ENCODE results near the gene KHDRBS1. TPM values are rescaled to one million over a fixed set of nuclear protein-coding genes. Genes with fewer than 3 reads are reported as not detected.

KHDRBS1 gene
- total and polyA plus RNA-seq, 2 of the 13 experiments (the other 11 are each of a cell fraction or from before 2014, with no cell fraction given): 25.1 to 39.0 TPM

DNA sequence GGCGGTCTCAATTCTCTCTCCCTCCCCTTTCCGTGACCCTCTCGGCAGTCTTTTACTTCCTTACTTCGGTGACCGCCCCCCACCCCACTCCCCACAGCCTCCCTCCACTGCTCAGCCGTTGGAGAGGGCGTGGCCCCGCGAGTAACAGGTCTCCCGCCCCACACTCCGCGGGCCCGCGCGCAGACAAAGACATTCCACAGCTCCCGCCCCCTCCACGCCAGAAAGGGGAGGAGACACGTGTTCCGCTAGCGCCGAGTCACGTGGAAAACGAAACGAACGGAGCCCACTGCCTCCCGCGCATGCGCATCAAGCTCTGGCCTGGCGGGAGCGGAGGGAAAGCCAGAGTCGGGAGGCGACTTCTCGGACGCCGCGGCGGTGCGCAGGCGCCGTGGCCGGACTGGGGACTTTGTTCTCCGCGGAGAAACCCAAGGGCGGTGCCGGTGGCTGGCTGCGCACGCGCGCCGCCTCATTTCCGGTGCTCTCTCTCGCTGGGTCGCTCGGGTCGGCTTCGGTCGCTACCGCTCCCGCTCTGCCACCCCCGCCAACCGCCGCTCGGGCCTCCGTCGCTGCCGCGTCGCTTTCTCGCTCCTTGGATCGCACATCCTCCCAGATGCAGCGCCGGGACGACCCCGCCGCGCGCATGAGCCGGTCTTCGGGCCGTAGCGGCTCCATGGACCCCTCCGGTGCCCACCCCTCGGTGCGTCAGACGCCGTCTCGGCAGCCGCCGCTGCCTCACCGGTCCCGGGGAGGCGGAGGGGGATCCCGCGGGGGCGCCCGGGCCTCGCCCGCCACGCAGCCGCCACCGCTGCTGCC, at the start of gene KHDRBS1 (continued):
- TF ChIP-seq, protein P1, sequence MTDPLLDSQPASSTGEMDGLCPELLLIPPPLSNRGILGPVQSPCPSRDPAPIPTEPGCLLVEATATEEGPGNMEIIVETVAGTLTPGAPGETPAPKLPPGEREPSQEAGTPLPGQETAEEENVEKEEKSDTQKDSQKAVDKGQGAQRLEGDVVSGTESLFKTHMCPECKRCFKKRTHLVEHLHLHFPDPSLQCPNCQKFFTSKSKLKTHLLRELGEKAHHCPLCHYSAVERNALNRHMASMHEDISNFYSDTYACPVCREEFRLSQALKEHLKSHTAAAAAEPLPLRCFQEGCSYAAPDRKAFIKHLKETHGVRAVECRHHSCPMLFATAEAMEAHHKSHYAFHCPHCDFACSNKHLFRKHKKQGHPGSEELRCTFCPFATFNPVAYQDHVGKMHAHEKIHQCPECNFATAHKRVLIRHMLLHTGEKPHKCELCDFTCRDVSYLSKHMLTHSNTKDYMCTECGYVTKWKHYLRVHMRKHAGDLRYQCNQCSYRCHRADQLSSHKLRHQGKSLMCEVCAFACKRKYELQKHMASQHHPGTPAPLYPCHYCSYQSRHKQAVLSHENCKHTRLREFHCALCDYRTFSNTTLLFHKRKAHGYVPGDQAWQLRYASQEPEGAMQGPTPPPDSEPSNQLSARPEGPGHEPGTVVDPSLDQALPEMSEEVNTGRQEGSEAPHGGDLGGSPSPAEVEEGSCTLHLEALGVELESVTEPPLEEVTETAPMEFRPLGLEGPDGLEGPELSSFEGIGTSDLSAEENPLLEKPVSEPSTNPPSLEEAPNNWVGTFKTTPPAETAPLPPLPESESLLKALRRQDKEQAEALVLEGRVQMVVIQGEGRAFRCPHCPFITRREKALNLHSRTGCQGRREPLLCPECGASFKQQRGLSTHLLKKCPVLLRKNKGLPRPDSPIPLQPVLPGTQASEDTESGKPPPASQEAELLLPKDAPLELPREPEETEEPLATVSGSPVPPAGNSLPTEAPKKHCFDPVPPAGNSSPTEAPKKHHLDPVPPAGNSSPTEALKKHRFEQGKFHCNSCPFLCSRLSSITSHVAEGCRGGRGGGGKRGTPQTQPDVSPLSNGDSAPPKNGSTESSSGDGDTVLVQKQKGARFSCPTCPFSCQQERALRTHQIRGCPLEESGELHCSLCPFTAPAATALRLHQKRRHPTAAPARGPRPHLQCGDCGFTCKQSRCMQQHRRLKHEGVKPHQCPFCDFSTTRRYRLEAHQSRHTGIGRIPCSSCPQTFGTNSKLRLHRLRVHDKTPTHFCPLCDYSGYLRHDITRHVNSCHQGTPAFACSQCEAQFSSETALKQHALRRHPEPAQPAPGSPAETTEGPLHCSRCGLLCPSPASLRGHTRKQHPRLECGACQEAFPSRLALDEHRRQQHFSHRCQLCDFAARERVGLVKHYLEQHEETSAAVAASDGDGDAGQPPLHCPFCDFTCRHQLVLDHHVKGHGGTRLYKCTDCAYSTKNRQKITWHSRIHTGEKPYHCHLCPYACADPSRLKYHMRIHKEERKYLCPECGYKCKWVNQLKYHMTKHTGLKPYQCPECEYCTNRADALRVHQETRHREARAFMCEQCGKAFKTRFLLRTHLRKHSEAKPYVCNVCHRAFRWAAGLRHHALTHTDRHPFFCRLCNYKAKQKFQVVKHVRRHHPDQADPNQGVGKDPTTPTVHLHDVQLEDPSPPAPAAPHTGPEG (CRISPR knock-in tag; IDR thresholded peaks at IDR 0.05): peak; percentile 96
- TF ChIP-seq ZNF33A (CRISPR knock-in tag; IDR thresholded peaks at IDR 0.05; ENCODE audit: borderline replicate concordance) (no peak), ZNF674 (CRISPR knock-in tag; IDR thresholded peaks at IDR 0.05; ENCODE audit: low read depth) (no peak), YEATS4 (CRISPR knock-in tag; IDR thresholded peaks at IDR 0.05; ENCODE audit: borderline replicate concordance) (peak; percentile 72), ZBTB1 (CRISPR knock-in tag; IDR thresholded peaks at IDR 0.05; ENCODE audit: borderline replicate concordance) (no peak), BORCS8-MEF2B (CRISPR knock-in tag; IDR thresholded peaks at IDR 0.05) (peak; percentile 43; the same call in 1 of the 2 replicates), PPARG (CRISPR knock-in tag; conservative IDR thresholded peaks at IDR 0.05) (no peak), ZNF557 (CRISPR knock-in tag; IDR thresholded peaks at IDR 0.05) (peak; percentile 3; the same call in 1 of the 2 replicates), NFIB (CRISPR knock-in tag; IDR thresholded peaks at IDR 0.05; ENCODE audit: borderline replicate concordance) (no peak), CEBPZ (IDR thresholded peaks at IDR 0.05; ENCODE audit: low read length) (no peak), KDM5B (CRISPR knock-in tag; IDR thresholded peaks at IDR 0.05; ENCODE audit: borderline replicate concordance) (peak; percentile 88), ZNF841 (CRISPR knock-in tag; IDR thresholded peaks at IDR 0.05; ENCODE audit: borderline replicate concordance) (no peak; the same call in 1 of the 2 replicates), ZNF432 (CRISPR knock-in tag; IDR thresholded peaks at IDR 0.05; ENCODE audit: borderline replicate concordance) (no peak), HNRNPL (IDR thresholded peaks at IDR 0.05; ENCODE audit: low read depth, low read length) (no peak), FOSL2 (CRISPR knock-in tag; IDR thresholded peaks at IDR 0.05) (no peak; the same call in 1 of the 2 replicates)
